Stimulated activated naive CD4-positive, alpha-beta T cell treated with Interleukin-2 at 50 U/mL for 16 hours (primary cell): ENCODE results near the gene SPRN.
"Not testable (repeated sequence)": the region's sequence is repeated elsewhere in the genome, so short reads cannot be mapped to it uniquely, and the experiment has no call there.

Experiments used
- DNase-seq: peaks from one replicate; lab custom pipeline; 2025; lab: John Stamatoyannopoulos, UW

Gene SPRN

GRCh38 chr10:133424601-133425000, at the start of gene SPRN:
Gene SPRN (minus strand): TSS chr10:133424625. CDS start chr10:133423681, 944 bp downstream.
- DNase-seq: not testable (repeated sequence)

DNA sequence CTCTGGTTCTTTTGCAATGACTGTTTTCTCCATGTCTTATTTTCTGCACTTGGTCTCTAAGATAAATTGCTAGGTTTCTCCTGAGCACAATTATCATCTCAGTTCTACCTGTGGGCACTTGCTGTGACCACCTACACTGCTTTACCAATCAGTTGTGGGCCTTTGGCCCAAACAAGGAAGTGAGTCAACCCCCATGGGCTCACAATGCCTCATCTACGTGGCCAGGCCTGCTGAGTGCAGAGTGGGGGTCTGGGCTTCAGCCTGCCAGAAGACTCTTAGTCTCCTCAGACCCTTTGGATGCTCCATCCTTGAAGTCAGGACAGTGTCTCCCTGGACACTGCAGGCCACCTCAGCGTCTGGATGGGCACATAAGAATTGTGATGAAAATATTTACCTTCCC, 49.6 kb upstream of the SPRN start:
- DNase-seq: no peak

DNA sequence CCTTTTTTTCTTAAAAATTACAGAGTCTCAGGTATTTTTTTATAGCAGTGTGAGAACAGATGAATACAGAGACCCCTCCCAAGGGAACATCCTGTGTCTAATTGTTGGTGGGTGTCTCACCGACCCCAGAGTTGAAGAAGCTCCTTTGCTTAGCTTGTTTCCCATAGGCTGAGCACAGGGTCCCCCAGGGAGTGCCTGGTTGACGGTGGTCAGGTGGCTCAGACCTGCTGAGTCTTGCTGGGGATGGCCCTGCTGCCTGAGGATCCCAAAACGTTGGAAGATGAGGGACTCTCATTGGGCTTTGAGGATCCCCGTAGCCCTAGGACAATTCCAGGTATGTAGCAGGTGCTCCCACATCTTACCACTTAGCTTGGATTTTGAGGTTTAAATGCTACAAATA, 48.8 kb upstream of the SPRN start:
- no peak for DNase-seq

DNA sequence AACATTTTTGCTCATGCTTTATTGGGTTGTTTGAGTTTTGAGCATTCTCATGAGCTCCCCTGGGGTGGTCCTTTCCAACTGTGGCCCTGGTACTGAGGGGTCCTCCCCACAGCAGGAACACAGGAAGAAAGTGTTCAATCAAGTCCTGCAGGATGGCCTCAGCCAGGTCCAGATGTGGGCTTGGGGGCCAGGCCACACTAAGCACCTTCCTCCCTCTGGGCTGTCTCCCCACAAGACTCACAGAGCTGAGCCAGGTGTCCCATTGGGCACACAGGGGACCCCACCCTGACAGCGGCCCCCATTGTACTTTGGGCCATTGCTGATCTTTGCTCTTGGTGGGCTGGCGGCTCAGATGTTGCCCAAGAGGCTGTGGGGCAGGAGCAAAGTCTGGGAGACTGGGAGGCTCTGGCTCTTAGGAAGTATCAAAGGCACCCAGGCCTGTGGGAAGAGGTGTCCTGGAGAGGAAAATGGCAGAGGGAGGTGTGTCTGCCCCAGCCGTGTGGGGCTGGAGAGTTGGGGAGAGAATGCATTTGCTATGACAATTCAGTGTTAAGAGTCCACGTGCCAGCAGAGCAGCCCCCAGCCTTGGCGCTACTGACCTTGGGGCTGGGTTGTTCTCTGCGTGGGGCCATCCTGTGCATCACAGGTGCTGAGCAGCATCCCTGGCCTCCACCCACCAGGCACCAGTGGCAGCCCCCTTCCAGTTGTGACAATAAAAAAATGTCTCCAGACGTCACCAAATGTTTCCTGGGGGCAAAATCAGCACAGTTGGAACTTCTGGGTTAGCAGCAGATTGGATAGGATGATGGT, 47.1 kb upstream of the SPRN start:
- no peak for DNase-seq

DNA sequence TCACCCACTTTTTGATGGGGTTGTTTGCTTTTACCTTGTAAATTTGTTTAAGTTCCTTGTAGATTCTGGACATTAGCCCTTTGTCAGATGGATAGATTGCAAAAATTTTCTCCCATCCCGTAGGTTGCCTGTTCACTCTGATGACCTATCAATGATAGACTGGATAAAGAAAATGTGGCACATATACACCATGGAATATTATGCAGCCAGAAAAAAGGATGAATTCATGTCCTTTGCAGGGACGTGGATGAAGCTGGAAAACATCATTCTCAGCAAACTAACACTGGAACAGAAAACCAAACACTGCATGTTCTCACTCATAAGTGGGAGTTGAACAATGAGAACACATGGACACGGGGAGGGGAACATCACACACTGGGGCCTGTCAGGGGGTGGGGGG, 44.8 kb upstream of the SPRN start:
- not testable (repeated sequence) for DNase-seq

DNA sequence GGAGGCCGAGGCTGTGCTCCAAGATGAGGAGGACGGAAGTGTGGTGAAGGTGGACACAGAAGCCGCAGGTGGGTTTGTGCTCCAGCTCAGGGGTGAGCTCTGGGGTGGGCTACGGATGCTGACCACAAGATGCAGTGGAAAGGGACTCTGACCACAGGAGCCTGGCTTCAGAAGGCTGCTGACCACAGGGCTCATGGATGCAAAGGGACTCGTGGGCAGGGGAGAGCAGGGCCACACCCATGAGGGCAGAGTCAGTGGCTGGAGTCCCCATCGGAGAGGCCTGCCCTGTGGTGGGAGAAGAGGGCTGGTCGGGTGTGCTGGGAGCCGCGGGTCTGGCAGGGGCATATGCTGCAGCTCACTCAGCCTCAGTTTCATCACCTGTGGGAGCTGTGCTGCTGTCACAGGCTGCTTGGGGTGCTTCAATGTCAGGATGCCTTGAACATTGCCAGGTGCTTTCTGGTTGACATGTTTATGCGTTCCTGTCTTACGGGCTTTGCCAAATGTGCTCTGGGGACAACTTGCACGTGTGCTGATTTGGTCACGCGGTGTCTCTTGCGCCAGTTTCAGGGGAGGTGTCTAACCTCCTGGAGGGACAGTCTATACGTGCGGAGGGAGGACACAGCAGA, 43.0 kb upstream of the SPRN start:
- no peak for DNase-seq

- no peak for DNase-seq
Measured at GRCh38 chr10:133466683-133467275, 42.4 kb upstream of the SPRN start.

- no peak for DNase-seq
Measured at GRCh38 chr10:133465950-133466474, 41.6 kb upstream of the SPRN start.

- no peak for DNase-seq
Measured at GRCh38 chr10:133465191-133465949, 40.9 kb upstream of the SPRN start.

DNA sequence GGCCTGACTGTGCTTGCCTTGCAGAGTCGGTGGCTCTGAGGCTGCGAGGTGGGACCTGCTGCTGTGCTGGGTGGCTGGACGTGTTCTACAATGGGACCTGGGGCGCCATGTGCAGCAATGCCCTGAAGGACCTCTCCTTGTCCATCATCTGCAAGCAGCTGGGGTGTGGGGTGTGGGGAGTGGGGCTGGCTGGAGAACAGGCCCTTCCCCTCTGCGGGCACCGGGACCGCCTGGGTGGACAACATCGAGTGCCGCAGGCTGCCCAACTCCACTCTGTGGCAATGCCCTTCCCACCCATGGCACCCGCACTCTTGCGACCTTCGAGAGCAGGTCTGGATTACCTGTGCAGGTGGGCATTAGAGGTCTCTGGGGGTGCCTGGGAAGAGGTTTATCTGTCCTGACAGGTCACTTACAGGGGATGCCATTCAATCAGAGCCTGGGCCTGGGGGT, 40.2 kb upstream of the SPRN start:
- DNase-seq: no peak

- DNase-seq: no peak
Measured at GRCh38 chr10:133462512-133463305, 38.3 kb upstream of the SPRN start.

DNA sequence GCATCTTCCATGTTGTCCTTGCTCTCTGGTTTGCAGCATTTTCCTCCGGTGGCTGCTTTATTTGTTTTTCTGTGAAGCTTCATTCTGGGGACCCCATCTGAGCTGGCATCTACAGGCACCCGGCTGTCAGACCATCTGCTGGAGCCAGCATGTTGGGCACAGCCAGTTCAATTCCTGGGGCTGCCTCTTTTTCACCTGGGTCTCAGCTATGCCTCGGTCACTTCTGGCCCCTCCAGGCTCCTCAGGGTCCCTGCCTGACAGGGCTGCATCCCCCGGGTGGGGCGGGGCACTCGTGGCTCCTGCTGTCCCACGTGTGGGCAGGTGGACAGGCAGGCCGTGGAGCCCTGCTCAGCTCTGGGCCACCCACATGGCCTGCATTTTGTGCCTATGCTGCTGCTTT, 37.4 kb upstream of the SPRN start:
- no peak for DNase-seq

DNA sequence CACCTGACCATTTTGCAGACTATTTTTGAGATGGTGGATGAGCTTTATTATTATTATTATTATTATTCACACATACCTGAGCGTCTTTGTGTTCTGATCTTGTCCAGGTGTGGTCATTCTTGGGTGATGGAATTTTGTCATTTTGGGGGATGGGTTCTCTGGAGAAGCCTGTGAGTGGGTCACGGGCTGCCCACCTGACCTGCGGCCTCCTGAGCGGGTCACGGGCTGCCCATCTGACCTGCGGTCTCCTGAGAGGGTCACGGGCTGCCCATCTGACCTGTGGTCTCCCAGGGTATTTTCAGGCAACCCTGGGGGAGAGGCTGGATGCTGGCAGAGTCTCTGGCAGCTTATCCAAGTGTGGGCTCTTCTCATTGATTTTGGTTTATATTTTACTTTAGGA, 36.6 kb upstream of the SPRN start:
- no peak for DNase-seq

- no peak for DNase-seq
Measured at GRCh38 chr10:133460208-133460769, 35.9 kb upstream of the SPRN start.

GRCh38 chr10:133459454-133460207, 35.2 kb upstream of the SPRN start:
- DNase-seq: no peak

DNA sequence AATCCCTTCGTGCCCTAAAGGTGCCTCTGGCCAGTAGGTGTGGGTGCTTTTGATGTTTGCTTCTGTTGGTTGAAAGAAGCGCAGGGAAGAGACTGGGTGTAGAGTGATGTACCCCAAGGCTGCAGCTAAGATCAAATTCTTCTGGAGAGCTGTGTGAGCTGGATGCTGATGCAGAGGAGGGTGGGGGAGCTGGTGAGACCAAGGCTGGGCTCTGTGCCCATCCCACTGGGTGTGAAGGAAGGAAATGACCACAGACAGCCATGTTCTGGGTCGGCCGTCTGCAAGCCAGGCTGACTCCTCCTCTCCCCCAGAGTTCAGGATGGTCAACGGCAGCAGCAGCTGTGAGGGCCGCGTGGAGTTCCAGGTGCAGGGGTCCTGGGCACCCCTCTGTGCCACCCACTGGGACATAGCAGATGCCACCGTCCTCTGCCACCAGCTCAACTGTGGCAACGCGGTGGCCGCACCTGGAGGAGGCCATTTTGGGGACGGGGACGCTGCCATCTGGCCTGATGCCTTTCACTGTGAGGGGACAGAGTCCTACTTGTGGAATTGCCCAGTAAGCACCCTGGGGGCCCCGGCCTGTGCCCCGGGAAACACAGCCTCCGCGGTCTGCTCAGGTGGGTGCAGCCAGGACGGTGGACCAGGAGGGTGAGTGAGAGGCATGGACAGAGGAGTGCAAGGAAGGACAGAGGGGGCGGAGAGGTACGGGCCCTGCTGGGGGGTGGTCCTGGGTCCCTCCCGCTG, 34.5 kb upstream of the SPRN start:
- no peak for DNase-seq

DNA sequence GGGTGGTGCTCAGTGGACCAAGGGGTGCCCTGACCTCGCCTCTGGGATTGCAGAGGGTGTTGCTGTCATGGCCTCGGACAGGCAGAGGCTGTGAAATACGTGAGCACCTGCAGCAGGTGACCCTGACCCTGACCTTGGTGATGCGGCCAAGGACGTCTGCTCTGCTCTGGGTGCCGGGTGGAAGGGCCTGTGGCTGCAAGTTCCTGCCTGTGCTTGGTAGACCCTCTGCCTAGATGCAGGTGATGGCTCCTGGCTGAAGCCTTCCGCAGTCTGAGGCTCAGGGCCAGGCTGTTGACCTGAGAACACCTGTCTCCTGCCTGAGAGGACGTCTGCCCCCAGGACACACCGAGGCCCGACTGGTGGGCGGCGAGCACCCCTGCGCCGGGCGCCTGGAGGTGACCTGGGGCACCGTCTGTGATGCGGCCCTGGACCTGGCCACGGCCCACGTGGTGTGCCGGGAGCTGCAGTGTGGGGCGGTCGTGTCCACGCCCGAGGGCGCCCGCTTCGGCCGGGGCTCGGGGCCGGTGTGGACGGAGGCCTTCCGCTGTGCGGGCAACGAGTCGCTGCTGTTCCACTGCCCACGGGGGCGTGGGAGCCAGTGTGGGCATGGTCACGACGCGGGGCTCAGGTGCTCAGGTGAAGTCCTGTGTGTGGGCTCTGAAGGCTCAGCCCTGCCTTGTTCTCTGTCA, 33.7 kb upstream of the SPRN start:
- DNase-seq: no peak

DNA sequence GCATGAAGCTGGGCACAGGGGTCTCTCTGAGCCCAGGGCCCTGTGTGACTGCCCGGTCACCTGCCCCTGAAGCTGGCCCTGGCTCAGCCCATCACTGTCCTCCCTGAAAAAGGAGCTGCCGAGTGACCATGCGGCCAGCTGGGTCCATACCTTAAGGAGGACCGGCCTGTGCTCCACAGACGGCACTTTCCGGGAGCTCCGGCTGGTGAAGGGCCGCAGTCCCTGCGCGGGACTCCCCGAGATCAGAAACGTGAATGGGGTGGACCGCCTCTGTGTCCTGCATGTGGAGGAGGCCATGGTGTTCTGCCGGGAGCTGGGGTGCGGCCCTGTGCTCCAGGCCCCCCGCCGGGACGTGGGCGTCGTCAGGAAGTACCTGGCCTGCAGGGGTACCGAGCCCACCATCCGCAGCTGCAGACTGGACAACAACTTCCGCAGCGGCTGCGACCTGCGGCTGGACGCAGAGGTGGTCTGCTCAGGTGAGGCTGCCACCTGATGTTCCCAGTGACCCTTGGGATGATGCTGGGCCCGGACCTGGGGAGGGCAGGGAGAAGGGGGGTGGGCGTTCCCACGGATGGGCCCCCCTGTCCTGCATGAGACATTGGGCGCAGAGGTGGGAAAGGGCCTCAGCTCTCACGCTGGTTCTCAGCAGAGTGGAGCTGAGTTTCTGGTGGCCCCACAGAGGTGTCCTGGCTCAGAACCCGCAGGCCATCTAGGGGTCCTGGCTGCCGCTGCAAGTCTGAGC, 32.8 kb upstream of the SPRN start:
- no peak for DNase-seq
